Measurements from ENCODE around the gene GRK5. TPM values are rescaled to one million over a fixed set of nuclear protein-coding genes. Genes with fewer than 3 reads are reported as not detected.

GRK5 gene
- total and polyA plus RNA-seq, 2 experiments from 2014 or later, result 5.2 to 13.7 TPM

GRCh38 chr10:119422682-119423509 is 215.5 kb downstream of the GRK5 start:
- H2AFZ ChIP-seq, result no peak overlapping the region
- WGBS, 2 experiments (ENCODE audit: low coverage in 1 of 2, low lambda C conversion rate in 2 of 2, missing lambda C conversion rate in 2 of 2), result 88 to 92% methylated on average over 12 of the region's 12 CpGs
- H3K9me3 ChIP-seq (ENCODE audit: low read depth), result no peaks in the 10 kb centered on the region
- H3F3A ChIP-seq (ENCODE audit: insufficient read depth), result no peaks in the 10 kb centered on the region
- no peak for DNase-seq
- H3K36me3 ChIP-seq (ENCODE audit: low read depth), result no peaks in the 10 kb centered on the region
- H3K79me2 ChIP-seq (ENCODE audit: insufficient read depth), result no peaks in the 10 kb centered on the region
- H3K9ac ChIP-seq, result no peak overlapping the region
- H4K20me1 ChIP-seq (ENCODE audit: insufficient read depth), result no peaks in the 10 kb centered on the region
- in situ Hi-C loops (cut with MboI), result loop anchor here (10.0 kb wide), 1 partner anchor 228 kb away; no protein-coding TSS in a partner anchor
- no peak overlapping the region for H3K4me2 ChIP-seq (ENCODE audit: unreplicated experiment)
- H3K9me2 ChIP-seq (ENCODE audit: insufficient read depth), result no peaks in the 10 kb centered on the region
- peaks cover 5% of the 10 kb centered on the region; the same call in 1 of the 2 replicates for H3K4me1 ChIP-seq (ENCODE audit: insufficient read depth)
- H3K27me3 ChIP-seq (replicated peaks; ENCODE audit: insufficient read depth), result no peaks in the 10 kb centered on the region
- TF ChIP-seq EZH2phosphoT487 (IDR thresholded peaks at IDR 0.05; ENCODE audit: insufficient read depth, low read depth), result no peak
- no peak for TF ChIP-seq EZH2 (IDR thresholded peaks at IDR 0.05; ENCODE audit: insufficient read depth, poor library complexity, severe bottlenecking)
- no peak overlapping the region for H3K4me3 ChIP-seq
- H3K27ac ChIP-seq, result no peak overlapping the region

- Histone ChIP-seq H3K9me3 (ENCODE audit: low read depth) (no peaks in the 10 kb centered on the region), H3K27me3 (replicated peaks; ENCODE audit: insufficient read depth) (no peaks in the 10 kb centered on the region), H2AFZ (no peak overlapping the region), H3K36me3 (ENCODE audit: low read depth) (no peaks in the 10 kb centered on the region), H3K79me2 (ENCODE audit: insufficient read depth) (no peaks in the 10 kb centered on the region), H3K4me3 (no peak overlapping the region), H4K20me1 (ENCODE audit: insufficient read depth) (no peaks in the 10 kb centered on the region), H3K4me2 (ENCODE audit: unreplicated experiment) (no peak overlapping the region), H3K9me2 (ENCODE audit: insufficient read depth) (no peaks in the 10 kb centered on the region), H3K9ac (no peak overlapping the region), H3F3A (ENCODE audit: insufficient read depth) (no peaks in the 10 kb centered on the region), H3K4me1 (ENCODE audit: insufficient read depth) (peaks cover 5% of the 10 kb centered on the region; the same call in 1 of the 2 replicates), H3K27ac (no peak overlapping the region)
- DNase-seq, result no peak
- no peak for TF ChIP-seq EZH2 (IDR thresholded peaks at IDR 0.05; ENCODE audit: insufficient read depth, poor library complexity, severe bottlenecking)
- no peak for TF ChIP-seq EZH2phosphoT487 (IDR thresholded peaks at IDR 0.05; ENCODE audit: insufficient read depth, low read depth)
- in situ Hi-C loops (cut with MboI), result loop anchor here (10.0 kb wide), 1 partner anchor 229 kb away; no protein-coding TSS in a partner anchor
- 84 to 86% methylated on average over 7 of the region's 7 CpGs for WGBS, 2 experiments (ENCODE audit: low coverage in 1 of 2, low lambda C conversion rate in 2 of 2, missing lambda C conversion rate in 2 of 2)
Measured at GRCh38 chr10:119423510-119424257, 216.3 kb downstream of the GRK5 start.

DNA sequence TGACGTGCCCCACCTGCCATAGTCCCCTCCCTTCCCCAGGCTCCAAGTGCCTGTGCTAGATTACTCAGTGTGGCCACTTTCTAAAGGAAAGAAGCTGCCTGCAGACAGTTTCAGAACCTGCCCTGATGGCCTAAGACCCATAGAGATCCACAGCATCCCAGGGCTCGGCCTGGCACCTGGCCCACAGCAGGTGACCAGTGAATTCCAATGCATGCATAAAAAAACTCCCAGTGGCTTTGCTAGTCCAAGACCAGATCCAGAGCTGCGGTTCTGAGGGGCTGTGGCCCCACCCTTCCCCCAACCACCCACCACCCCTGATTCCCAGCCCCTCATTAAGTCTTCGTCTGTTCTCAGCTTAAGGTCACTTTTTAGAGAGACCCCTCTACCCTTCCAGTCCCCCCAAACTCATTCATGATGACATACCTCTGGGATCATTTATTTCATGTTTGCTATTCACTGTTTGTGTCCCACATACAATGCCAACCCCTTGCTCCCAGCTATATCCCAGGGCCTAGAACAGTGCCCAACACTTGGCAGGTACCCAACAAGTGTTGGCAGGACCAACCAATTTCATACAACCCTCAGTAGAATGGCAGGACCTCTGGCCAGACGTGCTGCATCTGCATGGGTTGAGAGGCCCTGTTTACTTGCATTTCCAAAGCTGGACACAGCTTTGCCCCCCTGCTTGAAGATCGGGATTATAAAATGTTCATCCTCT is 217.0 kb downstream of the GRK5 start:
- Histone ChIP-seq H3K9ac (no peak overlapping the region), H3K9me2 (ENCODE audit: insufficient read depth) (no peaks in the 10 kb centered on the region), H2AFZ (no peak overlapping the region), H3K4me2 (ENCODE audit: unreplicated experiment) (no peak overlapping the region), H3K79me2 (ENCODE audit: insufficient read depth) (no peaks in the 10 kb centered on the region), H4K20me1 (ENCODE audit: insufficient read depth) (no peaks in the 10 kb centered on the region), H3K36me3 (ENCODE audit: low read depth) (no peaks in the 10 kb centered on the region), H3K4me1 (ENCODE audit: insufficient read depth) (peaks cover 5% of the 10 kb centered on the region; the same call in 1 of the 2 replicates), H3F3A (ENCODE audit: insufficient read depth) (no peaks in the 10 kb centered on the region), H3K27ac (no peak overlapping the region), H3K9me3 (ENCODE audit: low read depth) (no peaks in the 10 kb centered on the region), H3K4me3 (no peak overlapping the region), H3K27me3 (replicated peaks; ENCODE audit: insufficient read depth) (no peaks in the 10 kb centered on the region)
- TF ChIP-seq EZH2 (IDR thresholded peaks at IDR 0.05; ENCODE audit: insufficient read depth, poor library complexity, severe bottlenecking) (no peak), EZH2phosphoT487 (IDR thresholded peaks at IDR 0.05; ENCODE audit: insufficient read depth, low read depth) (no peak)
- no peak for DNase-seq
- 83 to 86% methylated on average over 5 to 6 of the region's 6 CpGs for whole genome bisulfite sequencing, 2 experiments (ENCODE audit: low coverage in 1 of 2, low lambda C conversion rate in 2 of 2, missing lambda C conversion rate in 2 of 2)
- in situ Hi-C loops (cut with MboI), result loop anchor here (10.0 kb wide), 1 partner anchor 230 kb away; no protein-coding TSS in a partner anchor
